ENCODE results near the gene HNRNPL.

The HNRNPL gene

GRCh38 chr19:38849860-38850435 is at the start of gene HNRNPL:
Gene HNRNPL, minus strand, starts transcription at chr19:38849986. Its CDS starts 20 bp downstream, at chr19:38849966.
- peaks cover 45% of the 10 kb centered on the region for H3K4me1 ChIP-seq (ENCODE audit: low read depth, poor library complexity, severe bottlenecking)
- H3K4me3 ChIP-seq (IDR thresholded peaks at IDR 0.05; ENCODE audit: insufficient read depth, low read depth, low read length) = peak within 1 kb of the TSS; percentile 39
- peak within 1 kb of the TSS; percentile 99 for H3K27ac ChIP-seq
- peak within 1 kb of the TSS; percentile 94 for H3K4me2 ChIP-seq
- H3K79me2 ChIP-seq (ENCODE audit: insufficient read depth, low read depth) = peaks cover 47% of the 10 kb centered on the region
- H2AFZ ChIP-seq (ENCODE audit: low read depth) = peak within 1 kb of the TSS; percentile 42; the same call in 1 of the 2 replicates
- H4K20me1 ChIP-seq (ENCODE audit: insufficient read depth) = no peaks in the 10 kb centered on the region; the same call in 1 of the 2 replicates
- peaks cover 31% of the 10 kb centered on the region; the same call in 1 of the 2 replicates for H3K36me3 ChIP-seq (ENCODE audit: insufficient read depth)
- peak; percentile 72 for TF ChIP-seq CTCF (conservative IDR thresholded peaks at IDR 0.05; ENCODE audit: low read depth, low read length)
- H3K27me3 ChIP-seq (ENCODE audit: insufficient read depth, low read depth) = no peaks in the 10 kb centered on the region
- H3K9ac ChIP-seq = peak within 1 kb of the TSS; percentile 100

GRCh38 chr19:38898788-38899446 is 49.1 kb upstream of the HNRNPL start:
- H2AFZ ChIP-seq (ENCODE audit: low read depth) = peak overlapping the region; percentile 93
- H3K27ac ChIP-seq = peak overlapping the region; percentile 35; the same call in 1 of the 2 replicates
- H3K79me2 ChIP-seq (ENCODE audit: insufficient read depth, low read depth) = peaks cover 16% of the 10 kb centered on the region; the same call in 1 of the 2 replicates
- H3K4me3 ChIP-seq (IDR thresholded peaks at IDR 0.05; ENCODE audit: insufficient read depth, low read depth, low read length) = no peak overlapping the region
- H3K27me3 ChIP-seq (ENCODE audit: insufficient read depth, low read depth) = no peaks in the 10 kb centered on the region
- peaks cover 23% of the 10 kb centered on the region for H3K4me1 ChIP-seq (ENCODE audit: low read depth, poor library complexity, severe bottlenecking)
- TF ChIP-seq CTCF (conservative IDR thresholded peaks at IDR 0.05; ENCODE audit: low read depth, low read length) = no peak
- H3K9ac ChIP-seq = peak overlapping the region; percentile 71
- peak overlapping the region; percentile 96 for H3K4me2 ChIP-seq
- H3K36me3 ChIP-seq (ENCODE audit: insufficient read depth) = no peaks in the 10 kb centered on the region
- H4K20me1 ChIP-seq (ENCODE audit: insufficient read depth) = no peaks in the 10 kb centered on the region

- Histone ChIP-seq H3K4me2 (no peak overlapping the region), H3K4me1 (ENCODE audit: low read depth, poor library complexity, severe bottlenecking) (peaks cover 11% of the 10 kb centered on the region), H3K9ac (no peak overlapping the region), H3K27me3 (ENCODE audit: insufficient read depth, low read depth) (no peaks in the 10 kb centered on the region), H3K36me3 (ENCODE audit: insufficient read depth) (no peaks in the 10 kb centered on the region), H3K4me3 (IDR thresholded peaks at IDR 0.05; ENCODE audit: insufficient read depth, low read depth, low read length) (no peak overlapping the region), H2AFZ (ENCODE audit: low read depth) (no peak overlapping the region), H3K79me2 (ENCODE audit: insufficient read depth, low read depth) (no peaks in the 10 kb centered on the region), H3K27ac (no peak overlapping the region), H4K20me1 (ENCODE audit: insufficient read depth) (no peaks in the 10 kb centered on the region)
- TF ChIP-seq CTCF (conservative IDR thresholded peaks at IDR 0.05; ENCODE audit: low read depth, low read length) = no peak
These were observed 45.2 kb upstream of the HNRNPL start for GRCh38 chr19:38894968-38895367.

- Histone ChIP-seq H3K9ac (no peak overlapping the region), H3K79me2 (ENCODE audit: insufficient read depth, low read depth) (no peaks in the 10 kb centered on the region), H4K20me1 (ENCODE audit: insufficient read depth) (no peaks in the 10 kb centered on the region), H3K4me2 (no peak overlapping the region), H3K27me3 (ENCODE audit: insufficient read depth, low read depth) (no peaks in the 10 kb centered on the region), H3K36me3 (ENCODE audit: insufficient read depth) (no peaks in the 10 kb centered on the region), H3K4me3 (IDR thresholded peaks at IDR 0.05; ENCODE audit: insufficient read depth, low read depth, low read length) (no peak overlapping the region), H3K27ac (no peak overlapping the region), H2AFZ (ENCODE audit: low read depth) (no peak overlapping the region), H3K4me1 (ENCODE audit: low read depth, poor library complexity, severe bottlenecking) (peaks cover 6% of the 10 kb centered on the region)
- TF ChIP-seq CTCF (conservative IDR thresholded peaks at IDR 0.05; ENCODE audit: low read depth, low read length) = no peak
These were observed 43.6 kb upstream of the HNRNPL start for GRCh38 chr19:38893341-38893771.
